GM12891 (cell line): ENCODE results near the gene NHSL2.

ENCODE experiments used
- POLR2A ChIP-seq: IDR thresholded peaks from 2 replicates; pipeline ENCODE4 v1.6.1; 2011; ENCODE audit warnings: low read depth, low read length, control low read depth
- POLR2AphosphoS5 ChIP-seq: IDR thresholded peaks from 2 replicates; pipeline ENCODE4 v1.6.1; 2011; ENCODE audit warnings: low read depth, low read length, control low read depth
- POU2F2 ChIP-seq: IDR thresholded peaks from 2 replicates; pipeline ENCODE4 v1.6.1; 2011; ENCODE audit warnings: low read depth, mild to moderate bottlenecking, control low read depth, low read length, moderate library complexity
- TAF1 ChIP-seq: IDR thresholded peaks from 2 replicates; pipeline ENCODE4 v1.6.1; 2011; ENCODE audit warnings: low read depth, low read length, control low read depth

- TF ChIP-seq POLR2A = no peak
- TF ChIP-seq POLR2AphosphoS5 = no peak
- TF ChIP-seq POU2F2 = no peak
- no peak for TF ChIP-seq TAF1
Measured at GRCh38 chrX:72139538-72139937, 228.9 kb downstream of the NHSL2 start.
